ENCODE measurements around the gene STAT4. TPM values are rescaled to one million over a fixed set of nuclear protein-coding genes. Genes with fewer than 3 reads are reported as not detected.

Gene STAT4
- total RNA-seq, 2 donors from 2014 or later, result 3.2 to 8.8 TPM

GRCh38 chr2:191014653-191015020 lies 136.2 kb downstream of the STAT4 start:
- Mint-ChIP-seq H3K27ac (no peak overlapping the region), H3K9me3 (peaks cover 3% of the 10 kb centered on the region), H3K36me3 (ENCODE audit: low read depth) (peaks cover 7% of the 10 kb centered on the region), H3K4me1 (no peaks in the 10 kb centered on the region), H3K27me3 (ENCODE audit: insufficient read depth) (peaks cover 22% of the 10 kb centered on the region), H3K4me3 (no peak overlapping the region)
- WGBS, 2 experiments (ENCODE audit: insufficient coverage in 1 of 2, insufficient read length in 1 of 2), result 49 to 59% methylated on average over 3 to 4 of the region's 4 CpGs
- Histone ChIP-seq H3K4me3 (ENCODE audit: low read length) (peak overlapping the region; percentile 84), H3K36me3 (ENCODE audit: control insufficient read depth, insufficient read depth, low read length) (peaks cover 19% of the 10 kb centered on the region), H3K27me3 (ENCODE audit: control insufficient read depth, insufficient read depth, low read length, poor library complexity, severe bottlenecking) (peaks cover 15% of the 10 kb centered on the region), H3K4me1 (ENCODE audit: control insufficient read depth, insufficient read depth, low read length) (no peaks in the 10 kb centered on the region), H3K9me3 (ENCODE audit: control insufficient read depth, low read length) (no peaks in the 10 kb centered on the region), H3K9ac (ENCODE audit: extremely low read depth, low read length, poor library complexity, severe bottlenecking) (peak overlapping the region; percentile 67), H3K27ac (ENCODE audit: low read depth, low read length) (peak overlapping the region; percentile 50)
- DNase-seq, result no peak
- no peak for TF ChIP-seq CTCF (conservative IDR thresholded peaks at IDR 0.05)

GRCh38 chr2:191013932-191014652 lies 136.7 kb downstream of the STAT4 start, which contains the start of gene STAT1:
STAT1 (minus strand) TSS chr2:191014171; CDS start chr2:191010003, 4,168 bp downstream.
- peak; percentile 32 for TF ChIP-seq CTCF (conservative IDR thresholded peaks at IDR 0.05)
- H3K9me3 Mint-ChIP-seq, result peaks cover 3% of the 10 kb centered on the region
- no peak within 1 kb of the TSS for H3K27ac Mint-ChIP-seq

DNA sequence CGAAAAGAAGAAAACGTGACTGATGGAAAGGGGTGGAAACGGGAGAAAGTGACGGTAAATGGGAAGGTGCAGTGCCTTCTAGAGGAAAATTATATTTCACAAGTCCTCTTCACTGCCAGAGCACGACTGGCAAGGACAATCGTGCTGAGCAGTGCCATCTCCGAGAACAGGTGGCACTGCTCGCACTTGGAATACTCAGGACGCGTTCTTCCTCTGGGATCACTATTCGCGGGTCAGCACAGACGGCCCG lies 137.2 kb downstream of the STAT4 start:
- H3K27ac ChIP-seq (ENCODE audit: low read depth, low read length), result no peak overlapping the region
- H3K27ac Mint-ChIP-seq, result no peak overlapping the region
- 0 to 2% methylated on average over 5 to 14 of the region's 14 CpGs for WGBS, 2 experiments (ENCODE audit: insufficient coverage in 1 of 2, insufficient read length in 1 of 2)

More at GRCh38 chr2:191013932-191014652, 136.7 kb downstream of the STAT4 start, which contains the start of gene STAT1:
- Mint-ChIP-seq H3K4me1 (no peaks in the 10 kb centered on the region), H3K4me3 (no peak within 1 kb of the TSS), H3K36me3 (ENCODE audit: low read depth) (peaks cover 10% of the 10 kb centered on the region), H3K27me3 (ENCODE audit: insufficient read depth) (peaks cover 22% of the 10 kb centered on the region)
- Histone ChIP-seq H3K4me3 (ENCODE audit: low read length) (peak within 1 kb of the TSS; percentile 100), H3K27ac (ENCODE audit: low read depth, low read length) (peak within 1 kb of the TSS; percentile 50), H3K9ac (ENCODE audit: extremely low read depth, low read length, poor library complexity, severe bottlenecking) (peak within 1 kb of the TSS; percentile 67), H3K9me3 (ENCODE audit: control insufficient read depth, low read length) (no peaks in the 10 kb centered on the region), H3K36me3 (ENCODE audit: control insufficient read depth, insufficient read depth, low read length) (peaks cover 24% of the 10 kb centered on the region), H3K27me3 (ENCODE audit: control insufficient read depth, insufficient read depth, low read length, poor library complexity, severe bottlenecking) (peaks cover 15% of the 10 kb centered on the region), H3K4me1 (ENCODE audit: control insufficient read depth, insufficient read depth, low read length) (no peaks in the 10 kb centered on the region)
- DNase-seq, result peak; percentile 97
- 2 to 9% methylated on average over 21 to 68 of the region's 68 CpGs for WGBS, 2 experiments (ENCODE audit: insufficient coverage in 1 of 2, insufficient read length in 1 of 2)

More for the DNA sequence above, 137.2 kb downstream of the STAT4 start:
- H3K36me3 Mint-ChIP-seq (ENCODE audit: low read depth), result peaks cover 13% of the 10 kb centered on the region
- H3K9me3 Mint-ChIP-seq, result peaks cover 3% of the 10 kb centered on the region
- H3K4me1 Mint-ChIP-seq, result no peaks in the 10 kb centered on the region
- Histone ChIP-seq H3K36me3 (ENCODE audit: control insufficient read depth, insufficient read depth, low read length) (peaks cover 29% of the 10 kb centered on the region), H3K4me1 (ENCODE audit: control insufficient read depth, insufficient read depth, low read length) (no peaks in the 10 kb centered on the region), H3K9me3 (ENCODE audit: control insufficient read depth, low read length) (no peaks in the 10 kb centered on the region), H3K27me3 (ENCODE audit: control insufficient read depth, insufficient read depth, low read length, poor library complexity, severe bottlenecking) (peaks cover 15% of the 10 kb centered on the region), H3K9ac (ENCODE audit: extremely low read depth, low read length, poor library complexity, severe bottlenecking) (peak overlapping the region; percentile 64), H3K4me3 (ENCODE audit: low read length) (peak overlapping the region; percentile 100)
- no peak for DNase-seq
- peaks cover 18% of the 10 kb centered on the region for H3K27me3 Mint-ChIP-seq (ENCODE audit: insufficient read depth)
- H3K4me3 Mint-ChIP-seq, result no peak overlapping the region
- no peak for TF ChIP-seq CTCF (conservative IDR thresholded peaks at IDR 0.05)
